H9 (cell line): Measurements from ENCODE around the gene CUBN. TPM values are rescaled to one million over a fixed set of nuclear protein-coding genes. Genes with fewer than 3 reads are reported as not detected.

Experiments used
- DNase-seq: peaks from one replicate; pipeline ENCODE4 v3.0.0-alpha.2; 2017
- H2AFZ ChIP-seq: one replicate; pipeline ENCODE4 v1.6.1; 2013; ENCODE audit warnings: mild to moderate bottlenecking, low read length, control low read depth, moderate library complexity
- H2AK5ac ChIP-seq: 2 replicates; pipeline ENCODE4 v1.6.1; 2013; ENCODE audit warnings: low read length, control low read depth, mixed read lengths; ENCODE audit not compliant: insufficient read length
- H2BK120ac ChIP-seq: one replicate; pipeline ENCODE4 v1.6.1; 2013; ENCODE audit warnings: low read depth, mild to moderate bottlenecking, low read length, control low read depth, inconsistent platforms; ENCODE audit not compliant: poor library complexity, severe bottlenecking
- H2BK12ac ChIP-seq: 2 replicates; pipeline ENCODE4 v1.6.1; 2013; ENCODE audit warnings: low read length, control low read depth, mixed read lengths, low read depth; ENCODE audit not compliant: insufficient read length
- H2BK15ac ChIP-seq: 2 replicates; pipeline ENCODE4 v1.6.1; 2013; ENCODE audit warnings: low read depth, low read length, control low read depth
- H2BK20ac ChIP-seq: one replicate; pipeline ENCODE4 v1.6.1; 2013; ENCODE audit warnings: low read depth, mild to moderate bottlenecking, low read length, control low read depth, inconsistent platforms; ENCODE audit not compliant: poor library complexity, severe bottlenecking
- H2BK5ac ChIP-seq: 2 replicates; pipeline ENCODE4 v1.6.1; 2013; ENCODE audit warnings: low read length, control low read depth, mixed read lengths; ENCODE audit not compliant: insufficient read length
- H3K14ac ChIP-seq: 2 replicates; pipeline ENCODE4 v1.6.1; 2013; ENCODE audit warnings: low read length, control low read depth; ENCODE audit not compliant: insufficient read depth
- H3K18ac ChIP-seq: 2 replicates; pipeline ENCODE4 v1.6.1; 2013; ENCODE audit warnings: low read depth, mild to moderate bottlenecking, mixed read lengths, low read length, control low read depth; ENCODE audit not compliant: insufficient read length
- H3K23ac ChIP-seq: 2 replicates; pipeline ENCODE4 v1.6.1; 2013; ENCODE audit warnings: low read length, control low read depth, mixed read lengths, low read depth; ENCODE audit not compliant: insufficient read length
- H3K23me2 ChIP-seq: 2 replicates; pipeline ENCODE4 v1.6.1; 2013; ENCODE audit warnings: low read depth, mild to moderate bottlenecking, mixed read lengths, low read length, control low read depth; ENCODE audit not compliant: insufficient read length, poor library complexity, severe bottlenecking
- H3K27ac ChIP-seq: 2 replicates; pipeline ENCODE4 v1.5.1; 2013; ENCODE audit warnings: low read length, control low read depth, mixed read lengths, low read depth; ENCODE audit not compliant: insufficient read length
- H3K27me3 ChIP-seq: 2 replicates; pipeline ENCODE4 v1.6.1; 2013; ENCODE audit warnings: low read length, control low read depth, inconsistent platforms; ENCODE audit not compliant: insufficient read depth
- H3K4ac ChIP-seq: 2 replicates; pipeline ENCODE4 v1.6.1; 2013; ENCODE audit warnings: low read depth, mild to moderate bottlenecking, control low read depth, inconsistent platforms, low read length, moderate library complexity
- H3K4me1 ChIP-seq: 2 replicates; pipeline ENCODE4 v1.6.1; 2013; ENCODE audit warnings: low read length, control low read depth, inconsistent platforms; ENCODE audit not compliant: insufficient read depth
- H3K4me2 ChIP-seq: 2 replicates; pipeline ENCODE4 v1.6.1; 2013; ENCODE audit warnings: low read length, control low read depth, mixed read lengths; ENCODE audit not compliant: insufficient read length, insufficient read depth
- H3K56ac ChIP-seq: 2 replicates; pipeline ENCODE4 v1.6.1; 2013; ENCODE audit warnings: low read depth, mild to moderate bottlenecking, mixed read lengths, low read length, control low read depth; ENCODE audit not compliant: insufficient read length
- H3K79me1 ChIP-seq: 2 replicates; pipeline ENCODE4 v1.6.1; 2013; ENCODE audit warnings: low read depth, mild to moderate bottlenecking, moderate library complexity, low read length, control low read depth, inconsistent platforms; ENCODE audit not compliant: insufficient read depth, poor library complexity, severe bottlenecking
- H3K79me2 ChIP-seq: 2 replicates; pipeline ENCODE4 v1.6.1; 2013; ENCODE audit warnings: low read length, control low read depth, inconsistent platforms; ENCODE audit not compliant: insufficient read depth
- H3K9ac ChIP-seq: 2 replicates; pipeline ENCODE4 v1.6.1; 2013; ENCODE audit warnings: low read length, control low read depth, mixed read lengths; ENCODE audit not compliant: insufficient read length; ENCODE audit errors: extremely low read depth
- H3K9me3 ChIP-seq: one replicate; pipeline ENCODE4 v1.6.1; 2013; ENCODE audit warnings: low read depth, low read length, inconsistent platforms; ENCODE audit not compliant: control insufficient read depth
- H3T11ph ChIP-seq: one replicate; pipeline ENCODE4 v1.6.1; 2013; ENCODE audit warnings: mild to moderate bottlenecking, low read length, control low read depth, inconsistent platforms
- H4K20me1 ChIP-seq: one replicate; pipeline ENCODE4 v1.6.1; 2013; ENCODE audit not compliant: control insufficient read depth, insufficient read length, insufficient read depth
- H4K5ac ChIP-seq: 2 replicates; pipeline ENCODE4 v1.6.1; 2013; ENCODE audit warnings: low read depth, mild to moderate bottlenecking, mixed read lengths, low read length, control low read depth; ENCODE audit not compliant: insufficient read length
- H4K8ac ChIP-seq: replicated peaks from 2 replicates; pipeline ENCODE4 v1.6.1; 2013; ENCODE audit warnings: low read length, control low read depth, mixed read lengths, low read depth; ENCODE audit not compliant: insufficient read length
- H4K91ac ChIP-seq: 2 replicates; pipeline ENCODE4 v1.6.1; 2013; ENCODE audit warnings: low read depth, mild to moderate bottlenecking, moderate library complexity, mixed read lengths, low read length, control low read depth; ENCODE audit not compliant: insufficient read length
- H3K27ac Mint-ChIP-seq, 3 experiments: 2 replicates in 2 of 3; 3 replicates in 1 of 3; pipeline ENCODE4 v1.8.0; 2020 to 2021; ENCODE audit warnings: mixed read lengths in 3 of 3, mild to moderate bottlenecking in 1 of 3, moderate library complexity in 1 of 3
- H3K27me3 Mint-ChIP-seq: 2 replicates; pipeline ENCODE4 v1.8.0; 2021; ENCODE audit warnings: low read depth, mild to moderate bottlenecking, moderate library complexity, mixed read lengths
- H3K36me3 Mint-ChIP-seq, 3 experiments: 2 replicates in 2 of 3; 3 replicates in 1 of 3; pipeline ENCODE4 v1.8.0; 2020 to 2021; ENCODE audit warnings: low read depth in 3 of 3, mixed read lengths in 3 of 3; ENCODE audit not compliant: insufficient read depth in 1 of 3
- H3K4me1 Mint-ChIP-seq, 2 experiments: 2 replicates each; pipeline ENCODE4 v1.8.0; 2020; ENCODE audit warnings: mixed read lengths in 2 of 2
- H3K4me3 Mint-ChIP-seq, 2 experiments: 2 replicates in 1 of 2; 3 replicates in 1 of 2; pipeline ENCODE4 v1.8.0; 2020 to 2021; ENCODE audit warnings: mild to moderate bottlenecking in 2 of 2, mixed read lengths in 2 of 2, moderate library complexity in 1 of 2
- H3K9me3 Mint-ChIP-seq, 2 experiments: 2 replicates in 1 of 2; 3 replicates in 1 of 2; pipeline ENCODE4 v1.8.0; 2020; ENCODE audit warnings: mild to moderate bottlenecking in 2 of 2, mixed read lengths in 2 of 2, moderate library complexity in 1 of 2
- WGBS: extraction: QIAGEN DNeasy Blood & Tissue Kit; methylation state at CpG from one replicate; pipeline ENCODE4 v1.1.7; 2013; ENCODE audit warnings: missing lambda C conversion rate, low lambda C conversion rate, mixed read lengths; ENCODE audit not compliant: insufficient read length; ENCODE audit errors: extremely low coverage; 5-methylcytosine and 5-hydroxymethylcytosine counted together
- total RNA-seq: library from RNA; stranded (reverse); gene quantifications from 2 replicates; pipeline ENCODE4 v1.2.1, GENCODE V29; 2021
- TF ChIP-seq, protein P1 (sequence below): fragments of 200-600 bp; sonication (generic); conservative IDR thresholded peaks from 3 replicates; pipeline ENCODE4 v1.8.0; 2021; ENCODE audit warnings: antibody characterized with exemption, mild to moderate bottlenecking

CUBN gene
- total RNA-seq, 1 experiment from 2014 or later, result 0.26 TPM

DNA sequence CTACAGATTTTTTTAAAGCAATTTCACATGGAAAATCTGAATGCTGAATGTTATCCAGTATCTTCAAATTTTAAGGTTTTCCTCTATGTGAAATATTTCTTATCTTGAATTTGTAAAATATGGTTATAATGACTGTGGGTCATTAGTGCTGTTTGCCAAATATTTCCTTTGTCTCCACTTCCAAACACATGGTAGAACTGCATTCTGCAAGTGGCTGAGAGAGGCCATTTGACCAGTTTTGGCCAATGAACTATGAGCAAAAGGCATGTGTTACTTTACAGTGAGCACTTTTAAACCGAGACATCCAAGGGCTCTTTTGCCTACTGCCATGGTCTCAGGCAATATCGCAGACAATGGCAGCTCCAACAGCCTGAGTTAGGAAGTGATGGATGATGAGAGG, 195.2 kb downstream of the CUBN start:
- Mint-ChIP-seq H3K27me3 (no peaks in the 10 kb centered on the region), H3K4me3 (no peak overlapping the region), H3K9me3 (no peaks in the 10 kb centered on the region), H3K4me1 (peaks cover 0 to 5% of the 10 kb centered on the region in 2 experiments; a peak in 1 of 4 replicates), H3K27ac (no peak overlapping the region), H3K36me3 (no peaks in the 10 kb centered on the region)
- H2BK20ac ChIP-seq, result no peak overlapping the region
- no peak overlapping the region for H3K56ac ChIP-seq
- no peak overlapping the region for H2BK120ac ChIP-seq
- H3K23ac ChIP-seq, result no peak overlapping the region
- WGBS, result no CpG with 5 or more reads among the region's 2 CpGs
- no peak overlapping the region for H3K14ac ChIP-seq
- H3K4me1 ChIP-seq, result no peaks in the 10 kb centered on the region
- H3T11ph ChIP-seq, result no peak overlapping the region
- no peak overlapping the region for H2AK5ac ChIP-seq
- no peak overlapping the region for H4K91ac ChIP-seq
- H2BK5ac ChIP-seq, result no peak overlapping the region
- H2BK15ac ChIP-seq, result no peak overlapping the region
- H2AFZ ChIP-seq, result no peak overlapping the region
- no peak overlapping the region for H3K4ac ChIP-seq
- H3K9ac ChIP-seq, result no peak overlapping the region
- H3K4me2 ChIP-seq, result no peak overlapping the region
- H3K18ac ChIP-seq, result no peak overlapping the region
- no peak overlapping the region for H2BK12ac ChIP-seq
- H3K79me2 ChIP-seq, result no peaks in the 10 kb centered on the region
- H3K79me1 ChIP-seq, result no peaks in the 10 kb centered on the region
- no peak overlapping the region for H3K27ac ChIP-seq
- no peak overlapping the region for H4K8ac ChIP-seq
- no peaks in the 10 kb centered on the region for H3K27me3 ChIP-seq
- DNase-seq, result no peak
- no peaks in the 10 kb centered on the region for H3K9me3 ChIP-seq
- no peaks in the 10 kb centered on the region for H3K23me2 ChIP-seq
- TF ChIP-seq, protein P1, sequence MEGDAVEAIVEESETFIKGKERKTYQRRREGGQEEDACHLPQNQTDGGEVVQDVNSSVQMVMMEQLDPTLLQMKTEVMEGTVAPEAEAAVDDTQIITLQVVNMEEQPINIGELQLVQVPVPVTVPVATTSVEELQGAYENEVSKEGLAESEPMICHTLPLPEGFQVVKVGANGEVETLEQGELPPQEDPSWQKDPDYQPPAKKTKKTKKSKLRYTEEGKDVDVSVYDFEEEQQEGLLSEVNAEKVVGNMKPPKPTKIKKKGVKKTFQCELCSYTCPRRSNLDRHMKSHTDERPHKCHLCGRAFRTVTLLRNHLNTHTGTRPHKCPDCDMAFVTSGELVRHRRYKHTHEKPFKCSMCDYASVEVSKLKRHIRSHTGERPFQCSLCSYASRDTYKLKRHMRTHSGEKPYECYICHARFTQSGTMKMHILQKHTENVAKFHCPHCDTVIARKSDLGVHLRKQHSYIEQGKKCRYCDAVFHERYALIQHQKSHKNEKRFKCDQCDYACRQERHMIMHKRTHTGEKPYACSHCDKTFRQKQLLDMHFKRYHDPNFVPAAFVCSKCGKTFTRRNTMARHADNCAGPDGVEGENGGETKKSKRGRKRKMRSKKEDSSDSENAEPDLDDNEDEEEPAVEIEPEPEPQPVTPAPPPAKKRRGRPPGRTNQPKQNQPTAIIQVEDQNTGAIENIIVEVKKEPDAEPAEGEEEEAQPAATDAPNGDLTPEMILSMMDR, result no peak
- H4K20me1 ChIP-seq, result no peaks in the 10 kb centered on the region
- no peak overlapping the region for H4K5ac ChIP-seq
